Activated CD8-positive, alpha-beta T cell treated with anti-CD3 and anti-CD28 coated beads for 36 hours (primary cell): ENCODE measurements around the gene ACER2. TPM values are rescaled to one million over a fixed set of nuclear protein-coding genes. Genes with fewer than 3 reads are reported as not detected.

Source experiments
- ATAC-seq: fragments of 200-7000 bp; cut with Tn5 transposase; one replicate; pipeline ENCODE4 v1.10.0; 2021; ENCODE audit warnings: mild to moderate bottlenecking, moderate library complexity
- CTCF ChIA-PET: fragments of 350-600 bp; sonication (Branson Sonifier 250); formaldehyde crosslinking; loops from one replicate; lab custom pipeline; 2021; ENCODE audit warnings: antibody characterized with exemption; lab: Charles Lee
- POLR2A ChIA-PET: fragments of 350-600 bp; sonication (Branson Sonifier 250); formaldehyde crosslinking; loops from one replicate; lab custom pipeline; 2021; ENCODE audit warnings: antibody characterized with exemption; lab: Charles Lee
- DNase-seq: peaks from one replicate; pipeline ENCODE4 v3.0.0-alpha.2; 2020
- H3K27ac Mint-ChIP-seq: one replicate; pipeline ENCODE4 v1.8.0; 2021; ENCODE audit warnings: mild to moderate bottlenecking, mixed read lengths
- H3K27me3 Mint-ChIP-seq: one replicate; pipeline ENCODE4 v1.8.0; 2021; ENCODE audit warnings: mixed read lengths
- H3K36me3 Mint-ChIP-seq: one replicate; pipeline ENCODE4 v1.8.0; 2021; ENCODE audit warnings: low read depth, mixed read lengths
- H3K4me1 Mint-ChIP-seq: one replicate; pipeline ENCODE4 v1.8.0; 2021; ENCODE audit warnings: low read depth, mixed read lengths
- H3K4me3 Mint-ChIP-seq: one replicate; pipeline ENCODE4 v1.8.0; 2021; ENCODE audit warnings: mild to moderate bottlenecking, moderate library complexity, mixed read lengths
- H3K9me3 Mint-ChIP-seq: one replicate; pipeline ENCODE4 v1.8.0; 2021; ENCODE audit warnings: mixed read lengths
- CTCF ChIP-seq: fragments of 200-600 bp; IDR thresholded peaks from one replicate; pipeline ENCODE4 v1.8.0; 2022; ENCODE audit warnings: antibody characterized with exemption, mild to moderate bottlenecking
- intact Hi-C: fragments of 100-400 bp; cut with micrococcal nuclease; formaldehyde crosslinking; loops from one replicate; pipeline ENCODE4 v1.10.0; 2022
- total RNA-seq, 2 experiments: library from RNA; stranded (reverse); gene quantifications; one replicate each; pipeline ENCODE4 v1.2.3, GENCODE V29; 2021

The ACER2 gene
- total RNA-seq, 2 experiments from 2014 or later, result 1.2 to 1.4 TPM

GRCh38 chr9:19460243-19460642, 51.4 kb downstream of the ACER2 start:
- ChIA-PET POLR2A (no interaction called here), CTCF (interaction anchor here (1.3 kb wide), 1 partner anchor 276 kb away, joined by 3 read pairs; no protein-coding TSS in a partner anchor)
- TF ChIP-seq CTCF, result no peak
- Mint-ChIP-seq H3K4me3 (no peak overlapping the region), H3K27me3 (no peaks in the 10 kb centered on the region), H3K9me3 (no peaks in the 10 kb centered on the region), H3K4me1 (peaks cover 14% of the 10 kb centered on the region), H3K27ac (no peak overlapping the region), H3K36me3 (no peaks in the 10 kb centered on the region)
- intact Hi-C loops, result no loop called here
- DNase-seq (no peak), ATAC-seq (no peak)

- Mint-ChIP-seq H3K27ac (no peak overlapping the region), H3K36me3 (no peaks in the 10 kb centered on the region), H3K4me1 (peaks cover 14% of the 10 kb centered on the region), H3K9me3 (no peaks in the 10 kb centered on the region), H3K4me3 (no peak overlapping the region), H3K27me3 (no peaks in the 10 kb centered on the region)
- intact Hi-C loops, result no loop called here
- DNase-seq (no peak), ATAC-seq (no peak)
- POLR2A ChIA-PET, result interaction anchor here (1.8 kb wide), 2 partner anchors 81 to 84 kb away, joined by 3 to 4 read pairs; partner anchors contain the start of gene RPS6
- TF ChIP-seq CTCF, result no peak
- CTCF ChIA-PET, result interaction anchor here (1.3 to 1.5 kb wide), 2 partner anchors 8 to 10 kb away, joined by 3 to 5 read pairs; no protein-coding TSS in a partner anchor
These were observed 52.3 kb downstream of the ACER2 start for GRCh38 chr9:19461135-19461534.

GRCh38 chr9:19464061-19464763, 55.4 kb downstream of the ACER2 start:
- H3K36me3 Mint-ChIP-seq, result no peaks in the 10 kb centered on the region
- no peak for DNase-seq
- H3K27ac Mint-ChIP-seq, result no peak overlapping the region
- ChIA-PET POLR2A (interaction anchor here (0.8 to 2.6 kb wide), 7 partner anchors 12 to 415 kb away, joined by 3 to 8 read pairs (median 3); partner anchors contain the start of genes RPS6 and RRAGA), CTCF (interaction anchor here (0.6 to 5.9 kb wide), 74 partner anchors 9 to 1647 kb away, joined by 3 to 104 read pairs (median 5); partner anchors contain the start of genes RPS6 and RRAGA)
- no peaks in the 10 kb centered on the region for H3K27me3 Mint-ChIP-seq
- peak overlapping the region; percentile 78 for H3K4me3 Mint-ChIP-seq
- intact Hi-C loops, result no loop called here
- peak; percentile 2 for ATAC-seq
- peaks cover 6% of the 10 kb centered on the region for H3K4me1 Mint-ChIP-seq
- H3K9me3 Mint-ChIP-seq, result no peaks in the 10 kb centered on the region
- no peak for TF ChIP-seq CTCF

GRCh38 chr9:19464764-19465585, 56.2 kb downstream of the ACER2 start:
- Mint-ChIP-seq H3K4me1 (peaks cover 6% of the 10 kb centered on the region), H3K9me3 (no peaks in the 10 kb centered on the region), H3K36me3 (no peaks in the 10 kb centered on the region), H3K27me3 (no peaks in the 10 kb centered on the region), H3K27ac (no peak overlapping the region), H3K4me3 (peak overlapping the region; percentile 78)
- DNase-seq, result peak; percentile 81
- intact Hi-C loops, result no loop called here
- ChIA-PET POLR2A (interaction anchor here (0.8 to 2.6 kb wide), 7 partner anchors 11 to 416 kb away, joined by 3 to 8 read pairs (median 3); partner anchors contain the start of genes RPS6 and RRAGA), CTCF (interaction anchor here (0.6 to 5.9 kb wide), 112 partner anchors 8 to 1646 kb away, joined by 3 to 104 read pairs (median 4); partner anchors contain the start of genes ACER2, RPS6 and RRAGA)
- TF ChIP-seq CTCF, result peak; percentile 92
- peak; percentile 89 for ATAC-seq
